Naive thymus-derived CD8-positive, alpha-beta T cell (primary cell): ENCODE results near the gene IKZF5. TPM values are rescaled to one million over a fixed set of nuclear protein-coding genes. Genes with fewer than 3 reads are reported as not detected.

Experiments used
- ATAC-seq, 2 donors: fragments of 150-1000 bp; cut with Tn5 transposase in 1 of 2; sonication (Bioruptor Pico), chemical (Tn5 transposase) in 1 of 2; 1 replicate in 1 of 2; 2 replicates in 1 of 2; pipeline ENCODE4 v1.10.0; 2021; ENCODE audit warnings: mild to moderate bottlenecking in 2 of 2, moderate library complexity in 2 of 2
- POLR2A ChIA-PET: fragments of 350-600 bp; sonication (Branson Sonifier 250); formaldehyde crosslinking; loops from one replicate; lab custom pipeline; 2021; ENCODE audit warnings: antibody characterized with exemption; lab: Charles Lee
- DNase-seq, 10 donors: peaks; one replicate each; pipeline versions ENCODE4 v3.0.0 to v3.0.0-alpha.2; 2020 to 2022
- H3K27ac Mint-ChIP-seq, 10 donors: one replicate each; pipeline ENCODE4 v1.8.0; 2020 to 2022; ENCODE audit warnings: mild to moderate bottlenecking in 10 of 10, mixed read lengths in 10 of 10, moderate library complexity in 4 of 10, inconsistent platforms in 1 of 10
- H3K27me3 Mint-ChIP-seq, 5 donors: one replicate each; pipeline ENCODE4 v1.8.0; 2021 to 2022; ENCODE audit warnings: mixed read lengths in 5 of 5
- H3K36me3 Mint-ChIP-seq, 3 donors: one replicate each; pipeline ENCODE4 v1.8.0; 2020 to 2022; ENCODE audit warnings: mixed read lengths in 3 of 3, mild to moderate bottlenecking in 2 of 3, inconsistent platforms in 1 of 3
- H3K4me1 Mint-ChIP-seq, 4 donors: one replicate each; pipeline ENCODE4 v1.8.0; 2021 to 2022; ENCODE audit warnings: mixed read lengths in 4 of 4
- H3K4me3 Mint-ChIP-seq, 10 donors: one replicate each; pipeline ENCODE4 v1.8.0; 2020 to 2022; ENCODE audit warnings: mild to moderate bottlenecking in 10 of 10, mixed read lengths in 10 of 10, moderate library complexity in 6 of 10, inconsistent platforms in 1 of 10
- H3K9me3 Mint-ChIP-seq, 9 donors: one replicate each; pipeline ENCODE4 v1.8.0; 2020 to 2022; ENCODE audit warnings: mixed read lengths in 9 of 9, mild to moderate bottlenecking in 3 of 9, inconsistent platforms in 1 of 9, moderate library complexity in 1 of 9
- polyA plus RNA-seq, 3 donors: library from polyadenylated mRNA; unstranded; fragments of 300-500 nt; fragmentation: Illumina TruSeq; gene quantifications; one replicate each; pipeline ENCODE4 v1.2.3, GENCODE V29; 2021
- total RNA-seq, 8 experiments: library from RNA in 2 of 8; stranded (reverse) in 2 of 8; gene quantifications; one replicate each; pipeline ENCODE4 v1.2.3 and lab custom pipeline; 2021 to 2026

IKZF5 gene
- total and polyA plus RNA-seq, 5 experiments from 2014 or later, result 13.1 to 50.5 (median 22.2) TPM

GRCh38 chr10:123009105-123009820 is 668 bp upstream of the IKZF5 start:
- Mint-ChIP-seq H3K36me3 (peaks cover 9 to 21% (median 10%) of the 10 kb centered on the region in 3 donors), H3K27me3 (no peaks in the 10 kb centered on the region), H3K27ac (peak overlapping the region; percentile 99 to 100 (median 100)), H3K4me1 (peaks cover 30 to 65% (median 54%) of the 10 kb centered on the region in 4 donors), H3K4me3 (peak overlapping the region; percentile 96 to 100 (median 99)), H3K9me3 (no peaks in the 10 kb centered on the region)
- no peak for ATAC-seq
- POLR2A ChIA-PET, result interaction anchor here (0.9 to 4.4 kb wide), 6 partner anchors 11 to 233 kb away, joined by 3 to 66 read pairs (median 6); partner anchors contain the start of genes C10orf88 and PSTK
- peak in 6 of 10 donors; percentile 5 to 65 (median 18) for DNase-seq

- POLR2A ChIA-PET, result interaction anchor here (0.6 to 4.4 kb wide), 12 partner anchors 9 to 1459 kb away, joined by 3 to 66 read pairs (median 7); partner anchors contain the start of genes BUB3, C10orf88, FAM24B and PSTK
- Mint-ChIP-seq H3K27me3 (no peaks in the 10 kb centered on the region), H3K4me1 (peaks cover 30 to 68% (median 63%) of the 10 kb centered on the region in 4 donors), H3K4me3 (peak overlapping the region; percentile 96 to 100 (median 99)), H3K36me3 (peaks cover 4 to 25% (median 9%) of the 10 kb centered on the region in 3 donors), H3K9me3 (no peaks in the 10 kb centered on the region), H3K27ac (peak overlapping the region; percentile 99 to 100 (median 100))
- peak; percentile 21 to 79 (median 57) for DNase-seq
- peak; percentile 37 to 55 for ATAC-seq
Observed at GRCh38 chr10:123007558-123008354, 839 bp downstream of the IKZF5 start.

GRCh38 chr10:123004298-123004697 is 4.3 kb downstream of the IKZF5 start:
- H3K4me1 Mint-ChIP-seq, result peaks cover 35 to 78% (median 72%) of the 10 kb centered on the region in 4 donors
- DNase-seq, result no peak
- no peaks in the 10 kb centered on the region for H3K9me3 Mint-ChIP-seq
- POLR2A ChIA-PET, result interaction anchor here (1.7 kb wide), 1 partner anchor 23 kb away, joined by 4 read pairs; no protein-coding TSS in a partner anchor
- H3K27me3 Mint-ChIP-seq, result no peaks in the 10 kb centered on the region
- ATAC-seq, result no peak
- peaks cover 4 to 37% (median 7%) of the 10 kb centered on the region in 3 donors for H3K36me3 Mint-ChIP-seq
- no peak overlapping the region for H3K27ac Mint-ChIP-seq
- no peak overlapping the region for H3K4me3 Mint-ChIP-seq

- POLR2A ChIA-PET, result no interaction called here
- Mint-ChIP-seq H3K4me1 (peaks cover 28 to 76% (median 61%) of the 10 kb centered on the region in 4 donors), H3K27me3 (no peaks in the 10 kb centered on the region), H3K9me3 (no peaks in the 10 kb centered on the region), H3K4me3 (peak overlapping the region in 1 of 10 donors; percentile 45), H3K36me3 (peaks cover 0 to 60% (median 7%) of the 10 kb centered on the region in 3 donors), H3K27ac (peak overlapping the region in 1 of 10 donors; percentile 37)
- no peak for ATAC-seq
- no peak for DNase-seq
Observed at GRCh38 chr10:123001370-123001769, 7.2 kb downstream of the IKZF5 start.

GRCh38 chr10:123000155-123000554 is 8.4 kb downstream of the IKZF5 start:
- Mint-ChIP-seq H3K4me1 (peaks cover 22 to 65% (median 50%) of the 10 kb centered on the region in 4 donors), H3K27me3 (no peaks in the 10 kb centered on the region), H3K9me3 (no peaks in the 10 kb centered on the region), H3K4me3 (no peak overlapping the region), H3K27ac (peak overlapping the region in 5 of 10 donors; percentile 16 to 63 (median 37)), H3K36me3 (peaks cover 0 to 62% (median 7%) of the 10 kb centered on the region in 3 donors)
- DNase-seq, result no peak
- no peak for ATAC-seq
- POLR2A ChIA-PET, result no interaction called here

GRCh38 chr10:122999347-122999746 is 9.2 kb downstream of the IKZF5 start:
- H3K27me3 Mint-ChIP-seq, result no peaks in the 10 kb centered on the region
- H3K27ac Mint-ChIP-seq, result peak overlapping the region in 5 of 10 donors; percentile 11 to 72 (median 55)
- no peak for ATAC-seq
- peaks cover 0 to 69% (median 7%) of the 10 kb centered on the region in 3 donors for H3K36me3 Mint-ChIP-seq
- no peaks in the 10 kb centered on the region for H3K9me3 Mint-ChIP-seq
- POLR2A ChIA-PET, result interaction anchor here (1.5 kb wide), 1 partner anchor 8 kb away, joined by 6 read pairs; no protein-coding TSS in a partner anchor
- peaks cover 24 to 59% (median 46%) of the 10 kb centered on the region in 4 donors for H3K4me1 Mint-ChIP-seq
- no peak for DNase-seq
- no peak overlapping the region for H3K4me3 Mint-ChIP-seq

GRCh38 chr10:122998934-122999333 is 9.7 kb downstream of the IKZF5 start:
- no peak for ATAC-seq
- POLR2A ChIA-PET, result interaction anchor here (1.5 kb wide), 1 partner anchor 9 kb away, joined by 6 read pairs; no protein-coding TSS in a partner anchor

GRCh38 chr10:122998360-122998917 is 10.2 kb downstream of the IKZF5 start:
- Mint-ChIP-seq H3K27ac (peak overlapping the region in 1 of 10 donors; percentile 34), H3K9me3 (no peaks in the 10 kb centered on the region), H3K4me3 (no peak overlapping the region), H3K27me3 (no peaks in the 10 kb centered on the region), H3K4me1 (peaks cover 24 to 56% (median 37%) of the 10 kb centered on the region in 4 donors), H3K36me3 (peaks cover 0 to 74% (median 7%) of the 10 kb centered on the region in 3 donors)
- POLR2A ChIA-PET, result interaction anchor here (1.5 kb wide), 1 partner anchor 9 kb away, joined by 6 read pairs; no protein-coding TSS in a partner anchor
- ATAC-seq (no peak), DNase-seq (no peak)

More at GRCh38 chr10:122998934-122999333, 9.7 kb downstream of the IKZF5 start:
- H3K36me3 Mint-ChIP-seq, result peaks cover 0 to 73% (median 7%) of the 10 kb centered on the region in 3 donors
- no peaks in the 10 kb centered on the region for H3K9me3 Mint-ChIP-seq
- peaks cover 24 to 59% (median 42%) of the 10 kb centered on the region in 4 donors for H3K4me1 Mint-ChIP-seq
- H3K27me3 Mint-ChIP-seq, result no peaks in the 10 kb centered on the region
- peak overlapping the region in 4 of 10 donors; percentile 26 to 55 (median 43) for H3K27ac Mint-ChIP-seq
- DNase-seq, result no peak
- no peak overlapping the region for H3K4me3 Mint-ChIP-seq

GRCh38 chr10:122997864-122998263 is 10.7 kb downstream of the IKZF5 start:
- Mint-ChIP-seq H3K4me3 (no peak overlapping the region), H3K4me1 (peaks cover 24 to 51% (median 37%) of the 10 kb centered on the region in 4 donors), H3K36me3 (peaks cover 0 to 77% (median 7%) of the 10 kb centered on the region in 3 donors), H3K27me3 (no peaks in the 10 kb centered on the region), H3K27ac (no peak overlapping the region), H3K9me3 (no peaks in the 10 kb centered on the region)
- POLR2A ChIA-PET, result interaction anchor here (1.2 kb wide), 1 partner anchor 10 kb away, joined by 5 read pairs; no protein-coding TSS in a partner anchor
- no peak for ATAC-seq
- no peak for DNase-seq

GRCh38 chr10:122995936-122996335 is 12.7 kb downstream of the IKZF5 start:
- Mint-ChIP-seq H3K27ac (peak overlapping the region in 1 of 10 donors; percentile 36), H3K36me3 (peaks cover 0 to 72% (median 0%) of the 10 kb centered on the region in 3 donors), H3K4me1 (peaks cover 16 to 39% (median 26%) of the 10 kb centered on the region in 4 donors), H3K4me3 (no peak overlapping the region), H3K27me3 (no peaks in the 10 kb centered on the region), H3K9me3 (no peaks in the 10 kb centered on the region)
- POLR2A ChIA-PET, result no interaction called here
- no peak for ATAC-seq
- DNase-seq, result no peak

GRCh38 chr10:122993797-122994336 is 14.7 kb downstream of the IKZF5 start:
- POLR2A ChIA-PET, result no interaction called here

More at GRCh38 chr10:122993797-122994336, 14.7 kb downstream of the IKZF5 start:
- H3K9me3 Mint-ChIP-seq, result no peaks in the 10 kb centered on the region
- no peak for DNase-seq
- H3K36me3 Mint-ChIP-seq, result peaks cover 0 to 71% (median 0%) of the 10 kb centered on the region in 3 donors
- H3K27ac Mint-ChIP-seq, result peak overlapping the region in 2 of 10 donors; percentile 16 to 19
- H3K27me3 Mint-ChIP-seq, result no peaks in the 10 kb centered on the region
- ATAC-seq, result no peak
- peaks cover 2 to 22% (median 7%) of the 10 kb centered on the region in 4 donors for H3K4me1 Mint-ChIP-seq
- H3K4me3 Mint-ChIP-seq, result no peak overlapping the region
